ENCODE measurements around the gene PACRG.

DNA sequence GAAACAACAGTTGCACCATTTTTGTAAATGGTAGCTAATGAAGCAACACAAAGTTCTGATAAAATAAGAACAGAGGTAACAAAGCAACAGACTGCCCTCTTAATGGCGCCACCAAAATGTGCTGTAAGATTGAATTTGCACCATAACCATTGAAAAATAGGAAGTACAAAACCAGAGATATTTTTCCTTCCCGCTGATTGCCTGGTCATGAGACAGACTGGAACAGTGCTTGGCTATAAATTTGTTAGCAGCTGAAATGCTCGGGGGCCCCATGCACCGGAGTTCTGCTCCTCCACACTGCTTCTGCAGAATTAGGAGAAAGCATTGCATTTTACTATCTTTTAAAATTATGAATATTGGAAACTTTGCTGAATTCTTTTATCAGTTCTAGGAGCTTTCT lies 522.3 kb downstream of the PACRG start:
- TF ChIP-seq, protein P1, sequence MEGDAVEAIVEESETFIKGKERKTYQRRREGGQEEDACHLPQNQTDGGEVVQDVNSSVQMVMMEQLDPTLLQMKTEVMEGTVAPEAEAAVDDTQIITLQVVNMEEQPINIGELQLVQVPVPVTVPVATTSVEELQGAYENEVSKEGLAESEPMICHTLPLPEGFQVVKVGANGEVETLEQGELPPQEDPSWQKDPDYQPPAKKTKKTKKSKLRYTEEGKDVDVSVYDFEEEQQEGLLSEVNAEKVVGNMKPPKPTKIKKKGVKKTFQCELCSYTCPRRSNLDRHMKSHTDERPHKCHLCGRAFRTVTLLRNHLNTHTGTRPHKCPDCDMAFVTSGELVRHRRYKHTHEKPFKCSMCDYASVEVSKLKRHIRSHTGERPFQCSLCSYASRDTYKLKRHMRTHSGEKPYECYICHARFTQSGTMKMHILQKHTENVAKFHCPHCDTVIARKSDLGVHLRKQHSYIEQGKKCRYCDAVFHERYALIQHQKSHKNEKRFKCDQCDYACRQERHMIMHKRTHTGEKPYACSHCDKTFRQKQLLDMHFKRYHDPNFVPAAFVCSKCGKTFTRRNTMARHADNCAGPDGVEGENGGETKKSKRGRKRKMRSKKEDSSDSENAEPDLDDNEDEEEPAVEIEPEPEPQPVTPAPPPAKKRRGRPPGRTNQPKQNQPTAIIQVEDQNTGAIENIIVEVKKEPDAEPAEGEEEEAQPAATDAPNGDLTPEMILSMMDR (IDR thresholded peaks at IDR 0.05) = no peak
- TF ChIP-seq POLR2A (IDR thresholded peaks at IDR 0.05) = no peak
- TF ChIP-seq POLR2AphosphoS5 (IDR thresholded peaks at IDR 0.05) = no peak
